ENCODE data around the gene TIMM44.

TIMM44 gene

DNA sequence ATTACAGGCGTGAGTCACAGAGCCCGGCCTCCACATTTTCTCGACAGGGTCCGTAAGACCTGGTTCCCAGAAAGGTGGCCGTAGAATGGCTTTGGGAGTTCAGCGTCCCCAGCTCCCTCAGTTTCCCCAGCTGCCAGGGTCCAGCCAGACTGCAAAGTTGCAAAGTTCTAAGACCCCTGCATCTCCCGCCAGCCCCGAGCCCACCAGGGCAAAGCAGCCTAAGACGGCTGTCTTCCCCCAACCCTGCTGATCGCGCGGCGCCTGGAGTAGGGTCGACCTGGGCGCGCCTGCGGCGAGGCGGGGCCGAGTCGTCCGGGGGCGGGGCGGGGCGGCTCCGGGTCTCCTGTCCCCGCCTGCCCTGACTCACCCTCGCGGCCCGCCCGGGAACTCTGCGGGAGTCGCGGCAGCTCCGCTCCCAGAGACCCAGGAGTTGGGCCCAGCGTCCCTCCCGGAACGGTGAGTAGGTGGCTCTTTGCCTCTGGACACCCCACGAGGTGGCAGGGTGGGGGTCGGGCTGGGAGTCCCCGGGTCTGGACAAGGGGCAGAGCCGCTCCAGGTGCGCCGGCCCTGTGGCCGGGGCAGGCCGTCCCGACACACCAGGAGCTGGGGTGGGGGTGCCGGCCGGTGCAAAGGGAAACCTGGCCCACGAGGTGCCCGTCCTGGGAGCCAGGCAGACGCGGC lies 55.2 kb downstream of the TIMM44 start, which contains the start of gene LRRC8E:
Gene LRRC8E, plus strand, starts transcription at position 366 of the 681 bp plus-strand sequence. CDS start 7,094 bp downstream, outside the sequence.
- no peaks in the 10 kb centered on the region for H3K9me3 ChIP-seq (ENCODE audit: control insufficient read depth in 1 of 2, low read length in 2 of 2)
- no peak within 1 kb of the TSS for H3K27ac ChIP-seq (ENCODE audit: low read depth, low read length)
- H3K9ac ChIP-seq (ENCODE audit: low read depth in 1 of 2, low read length in 2 of 2), result peak within 1 kb of the TSS; percentile 32 to 39
- H3K36me3 ChIP-seq (ENCODE audit: control insufficient read depth in 1 of 2, insufficient read depth in 2 of 2, low read length in 2 of 2), result no peaks in the 10 kb centered on the region
- H3K4me1 ChIP-seq (ENCODE audit: control insufficient read depth in 1 of 2, insufficient read depth in 2 of 2, low read length in 2 of 2), result no peaks in the 10 kb centered on the region
- peaks cover 0 to 4% of the 10 kb centered on the region in 2 donors for H3K27me3 ChIP-seq (ENCODE audit: control insufficient read depth in 1 of 2, insufficient read depth in 2 of 2, low read length in 2 of 2)
- H3K4me3 ChIP-seq (ENCODE audit: low read depth in 1 of 2, low read length in 2 of 2), result peak within 1 kb of the TSS; percentile 40 to 45

DNA sequence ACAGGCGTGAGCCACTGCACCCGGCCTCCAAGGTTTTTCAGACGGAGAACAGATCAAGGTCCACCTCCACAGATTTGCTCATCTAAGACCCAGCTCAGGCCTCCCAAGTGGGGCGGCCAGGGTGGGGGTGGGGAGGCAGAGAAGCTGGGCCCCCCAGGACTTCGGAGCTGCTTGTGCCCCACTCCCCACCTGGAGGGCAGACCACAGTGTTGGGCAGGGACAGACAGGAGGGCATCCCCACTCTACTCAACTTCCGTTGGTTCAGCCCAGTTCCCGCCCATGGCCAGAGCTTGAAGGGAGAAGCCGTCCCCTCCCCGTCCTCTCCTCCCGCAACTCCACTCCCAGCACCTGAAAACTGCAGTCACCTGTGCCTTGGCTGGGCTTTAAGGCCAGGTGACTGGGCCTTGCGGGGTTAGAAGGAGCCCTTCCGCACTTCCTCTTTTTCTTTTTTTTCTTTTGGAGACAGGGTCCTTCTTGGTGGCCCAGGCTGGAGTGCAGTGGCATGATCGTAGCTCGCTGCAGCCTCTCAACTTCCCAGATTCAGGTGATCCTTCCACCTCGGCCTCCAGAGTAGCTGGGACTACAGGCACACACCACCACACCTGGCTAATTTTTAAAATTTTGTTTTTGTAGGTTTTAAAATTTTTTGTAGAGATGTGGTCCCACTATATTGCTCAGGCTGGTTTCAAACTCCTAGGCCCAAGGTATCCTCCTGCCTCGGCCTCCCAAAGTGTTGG lies 55.9 kb downstream of the TIMM44 start:
- Histone ChIP-seq H3K4me1 (ENCODE audit: control insufficient read depth in 1 of 2, insufficient read depth in 2 of 2, low read length in 2 of 2) (no peaks in the 10 kb centered on the region), H3K36me3 (ENCODE audit: control insufficient read depth in 1 of 2, insufficient read depth in 2 of 2, low read length in 2 of 2) (no peaks in the 10 kb centered on the region), H3K9ac (ENCODE audit: low read depth in 1 of 2, low read length in 2 of 2) (no peak overlapping the region), H3K9me3 (ENCODE audit: control insufficient read depth in 1 of 2, low read length in 2 of 2) (no peaks in the 10 kb centered on the region), H3K27me3 (ENCODE audit: control insufficient read depth in 1 of 2, insufficient read depth in 2 of 2, low read length in 2 of 2) (peaks cover 0 to 4% of the 10 kb centered on the region in 2 donors), H3K4me3 (ENCODE audit: low read depth in 1 of 2, low read length in 2 of 2) (peak overlapping the region in 1 of 2 donors; percentile 40), H3K27ac (ENCODE audit: low read depth, low read length) (no peak overlapping the region)

DNA sequence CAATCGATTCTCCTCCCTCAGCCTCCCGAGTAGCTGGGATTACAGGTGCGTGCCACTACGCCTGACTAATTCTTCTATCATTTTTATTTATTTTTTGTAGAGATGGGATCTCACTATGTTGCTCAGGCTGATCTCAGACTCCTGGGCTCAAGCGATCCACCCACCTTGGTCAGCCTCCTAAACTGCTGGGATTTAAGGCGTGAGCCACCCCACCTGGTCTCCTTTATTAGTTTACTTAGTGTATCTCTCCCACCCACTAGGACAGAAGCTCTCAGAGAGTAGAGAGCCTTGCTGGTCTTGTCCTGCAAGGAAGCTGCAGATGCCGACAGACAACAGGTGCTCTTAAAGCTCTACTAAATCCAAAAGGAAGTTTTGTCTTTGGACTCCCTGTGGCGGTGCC lies 57.6 kb downstream of the TIMM44 start:
- Histone ChIP-seq H3K36me3 (ENCODE audit: control insufficient read depth in 1 of 2, insufficient read depth in 2 of 2, low read length in 2 of 2) (no peaks in the 10 kb centered on the region), H3K4me3 (ENCODE audit: low read depth in 1 of 2, low read length in 2 of 2) (no peak overlapping the region), H3K9me3 (ENCODE audit: control insufficient read depth in 1 of 2, low read length in 2 of 2) (no peaks in the 10 kb centered on the region), H3K27me3 (ENCODE audit: control insufficient read depth in 1 of 2, insufficient read depth in 2 of 2, low read length in 2 of 2) (peaks cover 0 to 4% of the 10 kb centered on the region in 2 donors), H3K27ac (ENCODE audit: low read depth, low read length) (no peak overlapping the region), H3K9ac (ENCODE audit: low read depth in 1 of 2, low read length in 2 of 2) (no peak overlapping the region), H3K4me1 (ENCODE audit: control insufficient read depth in 1 of 2, insufficient read depth in 2 of 2, low read length in 2 of 2) (no peaks in the 10 kb centered on the region)

DNA sequence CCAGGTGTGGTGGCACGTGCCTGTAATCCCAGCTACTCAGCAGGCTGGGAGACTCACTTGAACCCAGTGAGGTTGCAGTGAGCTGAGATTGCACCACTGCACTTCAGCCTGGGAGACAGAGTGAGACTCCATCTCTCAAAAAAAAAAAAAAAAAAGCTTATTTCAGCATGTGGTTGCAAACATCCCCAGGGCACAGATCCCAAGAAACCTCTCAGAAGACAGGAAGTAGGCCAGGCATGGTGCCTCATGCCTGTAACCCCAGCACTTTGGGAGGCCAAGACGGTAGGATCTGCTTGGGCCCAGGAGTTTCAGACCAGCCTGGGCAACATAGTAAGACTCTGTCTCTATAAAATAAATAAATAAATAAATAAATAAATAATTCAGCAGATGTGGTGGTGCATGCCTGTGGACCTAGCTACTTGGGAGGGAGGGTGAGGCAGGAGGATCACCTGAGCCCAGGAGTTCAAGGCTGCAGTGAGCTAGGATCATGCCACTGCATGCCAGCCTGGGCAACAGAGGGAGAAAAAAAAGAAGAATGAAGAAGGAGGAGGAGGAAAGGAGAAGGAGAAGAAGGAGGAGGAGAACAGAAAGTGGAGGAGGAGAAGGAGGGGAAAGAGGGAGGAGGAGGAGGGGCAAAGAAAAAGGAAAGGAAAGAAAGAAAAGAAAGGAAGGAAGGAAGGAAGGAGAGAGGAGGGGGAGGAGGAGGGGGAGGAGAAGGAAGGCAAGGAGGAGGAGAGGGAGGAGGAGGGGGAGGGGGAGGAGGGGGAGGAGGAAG lies 59.5 kb downstream of the TIMM44 start:
- Histone ChIP-seq H3K36me3 (ENCODE audit: control insufficient read depth in 1 of 2, insufficient read depth in 2 of 2, low read length in 2 of 2) (no peaks in the 10 kb centered on the region), H3K4me3 (ENCODE audit: low read depth in 1 of 2, low read length in 2 of 2) (no peak overlapping the region), H3K9me3 (ENCODE audit: control insufficient read depth in 1 of 2, low read length in 2 of 2) (no peaks in the 10 kb centered on the region), H3K9ac (ENCODE audit: low read depth in 1 of 2, low read length in 2 of 2) (no peak overlapping the region), H3K27me3 (ENCODE audit: control insufficient read depth in 1 of 2, insufficient read depth in 2 of 2, low read length in 2 of 2) (peaks cover 0 to 3% of the 10 kb centered on the region in 2 donors), H3K4me1 (ENCODE audit: control insufficient read depth in 1 of 2, insufficient read depth in 2 of 2, low read length in 2 of 2) (no peaks in the 10 kb centered on the region), H3K27ac (ENCODE audit: low read depth, low read length) (no peak overlapping the region)

DNA sequence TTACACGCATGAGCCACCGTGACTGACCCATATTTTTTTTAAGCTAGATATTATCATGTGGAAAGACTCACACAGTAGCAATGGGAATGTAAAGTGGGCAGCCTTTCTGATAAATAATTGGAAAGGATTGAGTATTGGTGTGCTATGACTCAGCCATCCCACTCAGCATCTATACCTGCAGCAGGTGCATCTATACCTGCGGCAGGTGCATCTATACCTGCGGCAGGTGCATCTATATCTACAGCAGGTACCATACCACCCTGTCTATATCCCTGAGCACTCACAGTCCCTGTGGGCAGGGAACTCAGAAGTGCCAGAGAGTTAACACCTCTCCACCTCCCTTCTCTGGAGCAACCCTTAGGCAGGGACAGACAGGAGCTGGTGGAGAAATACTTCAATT lies 60.4 kb downstream of the TIMM44 start:
- H3K36me3 ChIP-seq (ENCODE audit: control insufficient read depth in 1 of 2, insufficient read depth in 2 of 2, low read length in 2 of 2), result no peaks in the 10 kb centered on the region
- no peak overlapping the region for H3K27ac ChIP-seq (ENCODE audit: low read depth, low read length)
- H3K27me3 ChIP-seq (ENCODE audit: control insufficient read depth in 1 of 2, insufficient read depth in 2 of 2, low read length in 2 of 2), result no peaks in the 10 kb centered on the region
- no peak overlapping the region for H3K9ac ChIP-seq (ENCODE audit: low read depth in 1 of 2, low read length in 2 of 2)
- no peaks in the 10 kb centered on the region for H3K4me1 ChIP-seq (ENCODE audit: control insufficient read depth in 1 of 2, insufficient read depth in 2 of 2, low read length in 2 of 2)
- H3K4me3 ChIP-seq (ENCODE audit: low read depth in 1 of 2, low read length in 2 of 2), result no peak overlapping the region
- H3K9me3 ChIP-seq (ENCODE audit: control insufficient read depth in 1 of 2, low read length in 2 of 2), result no peaks in the 10 kb centered on the region

DNA sequence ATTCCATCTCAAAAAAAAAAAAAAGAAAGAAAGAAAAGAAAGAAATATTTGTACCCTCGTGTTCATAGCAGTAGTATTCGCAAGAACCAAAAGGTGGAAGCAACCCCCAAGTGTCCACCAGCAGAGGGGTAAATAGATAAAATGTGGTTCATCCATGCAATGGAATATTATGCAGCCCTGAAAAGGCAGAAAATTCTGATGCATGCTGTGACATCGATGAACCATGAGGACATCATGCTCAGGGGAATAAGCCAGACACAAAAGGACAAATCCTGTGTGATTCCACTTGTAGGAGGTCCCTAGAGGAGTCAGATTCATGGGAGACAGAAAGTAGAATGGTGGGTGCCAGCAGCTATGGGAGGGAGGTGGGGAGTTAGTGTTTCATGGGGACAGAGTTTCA lies 61.6 kb downstream of the TIMM44 start:
- H3K4me1 ChIP-seq (ENCODE audit: control insufficient read depth in 1 of 2, insufficient read depth in 2 of 2, low read length in 2 of 2), result no peaks in the 10 kb centered on the region
- H3K27me3 ChIP-seq (ENCODE audit: control insufficient read depth in 1 of 2, insufficient read depth in 2 of 2, low read length in 2 of 2), result no peaks in the 10 kb centered on the region
- no peaks in the 10 kb centered on the region for H3K9me3 ChIP-seq (ENCODE audit: control insufficient read depth in 1 of 2, low read length in 2 of 2)
- H3K36me3 ChIP-seq (ENCODE audit: control insufficient read depth in 1 of 2, insufficient read depth in 2 of 2, low read length in 2 of 2), result no peaks in the 10 kb centered on the region
- H3K9ac ChIP-seq (ENCODE audit: low read depth in 1 of 2, low read length in 2 of 2), result no peak overlapping the region
- no peak overlapping the region for H3K27ac ChIP-seq (ENCODE audit: low read depth, low read length)
- no peak overlapping the region for H3K4me3 ChIP-seq (ENCODE audit: low read depth in 1 of 2, low read length in 2 of 2)

DNA sequence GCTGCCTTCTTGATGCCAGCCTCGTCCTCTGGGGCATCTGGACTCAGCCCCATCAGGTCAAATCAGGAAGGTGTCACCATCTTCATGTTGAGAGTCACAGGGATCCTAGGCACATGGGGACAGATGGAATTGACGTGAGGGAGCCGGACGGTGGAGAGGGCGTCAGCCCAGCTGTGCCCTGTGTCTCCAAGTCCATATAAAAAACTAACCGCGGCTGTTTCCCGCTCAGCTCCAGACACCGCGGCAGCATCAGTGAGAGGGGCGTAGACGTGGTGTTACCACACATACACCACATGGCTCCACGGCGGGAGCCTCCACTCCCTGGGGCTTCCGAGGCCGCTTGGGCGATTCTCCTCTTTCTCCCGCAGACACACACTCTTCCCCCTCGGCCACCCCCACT lies 63.6 kb downstream of the TIMM44 start:
- no peak overlapping the region for H3K4me3 ChIP-seq (ENCODE audit: low read depth in 1 of 2, low read length in 2 of 2)
- H3K9ac ChIP-seq (ENCODE audit: low read depth in 1 of 2, low read length in 2 of 2), result no peak overlapping the region
- H3K9me3 ChIP-seq (ENCODE audit: control insufficient read depth in 1 of 2, low read length in 2 of 2), result no peaks in the 10 kb centered on the region
- no peaks in the 10 kb centered on the region for H3K4me1 ChIP-seq (ENCODE audit: control insufficient read depth in 1 of 2, insufficient read depth in 2 of 2, low read length in 2 of 2)
- H3K27me3 ChIP-seq (ENCODE audit: control insufficient read depth in 1 of 2, insufficient read depth in 2 of 2, low read length in 2 of 2), result peaks cover 1 to 7% of the 10 kb centered on the region in 2 donors
- no peak overlapping the region for H3K27ac ChIP-seq (ENCODE audit: low read depth, low read length)
- H3K36me3 ChIP-seq (ENCODE audit: control insufficient read depth in 1 of 2, insufficient read depth in 2 of 2, low read length in 2 of 2), result no peaks in the 10 kb centered on the region

DNA sequence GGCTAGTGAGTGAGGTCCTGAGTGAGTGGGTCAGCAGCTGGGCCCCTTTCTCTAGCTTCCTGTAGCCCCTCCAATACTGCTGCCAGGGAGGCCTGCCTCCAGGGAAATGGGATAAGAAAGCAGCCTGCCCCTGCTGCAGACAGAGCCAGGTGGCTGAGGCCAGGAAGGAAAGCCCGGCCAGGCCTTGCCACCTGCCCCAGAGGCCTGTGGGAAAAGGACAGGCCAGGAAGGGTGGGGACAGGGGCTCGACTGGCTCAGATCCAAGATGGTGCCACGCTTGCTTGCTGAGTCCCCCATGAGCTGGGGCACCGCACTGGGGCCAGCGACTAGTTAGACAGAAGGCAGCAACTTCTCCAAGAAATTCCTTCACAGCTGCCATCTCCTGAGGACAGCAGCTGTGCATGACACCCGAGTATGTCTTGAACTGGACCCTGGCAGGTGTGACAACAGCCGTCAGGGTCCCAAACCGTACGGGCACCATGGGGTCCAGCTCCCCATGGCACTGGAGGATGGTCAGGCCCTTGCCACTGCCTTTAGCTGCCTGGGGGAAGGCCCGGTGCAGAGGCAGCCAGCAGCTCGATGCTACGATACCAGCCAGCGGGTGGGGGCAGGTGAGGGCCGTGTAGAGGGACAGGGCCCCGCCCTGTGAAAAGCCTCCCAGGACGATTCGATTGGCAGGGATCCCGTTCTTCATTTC lies 64.2 kb downstream of the TIMM44 start:
- Histone ChIP-seq H3K9me3 (ENCODE audit: control insufficient read depth in 1 of 2, low read length in 2 of 2) (no peaks in the 10 kb centered on the region), H3K27ac (ENCODE audit: low read depth, low read length) (no peak overlapping the region), H3K4me3 (ENCODE audit: low read depth in 1 of 2, low read length in 2 of 2) (no peak overlapping the region), H3K9ac (ENCODE audit: low read depth in 1 of 2, low read length in 2 of 2) (no peak overlapping the region), H3K36me3 (ENCODE audit: control insufficient read depth in 1 of 2, insufficient read depth in 2 of 2, low read length in 2 of 2) (no peaks in the 10 kb centered on the region), H3K4me1 (ENCODE audit: control insufficient read depth in 1 of 2, insufficient read depth in 2 of 2, low read length in 2 of 2) (peaks cover 0 to 3% of the 10 kb centered on the region in 2 donors), H3K27me3 (ENCODE audit: control insufficient read depth in 1 of 2, insufficient read depth in 2 of 2, low read length in 2 of 2) (peaks cover 6 to 11% of the 10 kb centered on the region in 2 donors)

DNA sequence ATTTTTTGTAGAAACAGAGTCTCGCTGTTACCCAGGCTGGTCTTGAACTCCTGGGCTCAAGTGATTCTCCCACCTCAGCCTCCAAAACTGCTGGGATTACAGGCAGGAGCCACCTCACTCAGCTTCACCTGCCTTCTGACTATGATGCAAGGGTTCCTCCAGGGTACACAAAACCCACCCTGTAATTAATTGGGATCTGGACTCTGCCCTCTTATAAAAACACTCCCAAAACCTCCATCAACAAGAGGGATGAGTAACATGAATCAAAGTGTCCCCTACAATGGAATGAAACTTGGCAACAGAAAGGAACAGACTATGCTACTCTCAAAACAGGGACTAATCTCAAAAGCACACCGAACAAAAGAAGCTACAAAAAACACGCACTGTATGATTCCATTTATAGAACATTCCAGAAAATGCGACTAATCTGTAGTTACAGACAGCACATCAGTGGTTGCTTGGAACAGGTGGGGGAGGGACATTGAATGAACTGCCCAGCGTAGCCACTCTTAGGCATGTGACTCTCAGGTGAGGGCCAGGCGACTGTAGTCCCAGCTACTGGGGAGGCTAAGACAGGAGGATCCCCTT lies 66.1 kb downstream of the TIMM44 start:
- H3K9ac ChIP-seq (ENCODE audit: low read depth in 1 of 2, low read length in 2 of 2), result no peak overlapping the region
- H3K4me1 ChIP-seq (ENCODE audit: control insufficient read depth in 1 of 2, insufficient read depth in 2 of 2, low read length in 2 of 2), result peaks cover 0 to 9% of the 10 kb centered on the region in 2 donors
- no peak overlapping the region for H3K27ac ChIP-seq (ENCODE audit: low read depth, low read length)
- no peaks in the 10 kb centered on the region for H3K36me3 ChIP-seq (ENCODE audit: control insufficient read depth in 1 of 2, insufficient read depth in 2 of 2, low read length in 2 of 2)
- no peaks in the 10 kb centered on the region for H3K9me3 ChIP-seq (ENCODE audit: control insufficient read depth in 1 of 2, low read length in 2 of 2)
- H3K4me3 ChIP-seq (ENCODE audit: low read depth in 1 of 2, low read length in 2 of 2), result no peak overlapping the region
- H3K27me3 ChIP-seq (ENCODE audit: control insufficient read depth in 1 of 2, insufficient read depth in 2 of 2, low read length in 2 of 2), result peaks cover 18 to 23% of the 10 kb centered on the region in 2 donors
